Rectal smooth muscle tissue (tissue), 1 donor: Measurements from ENCODE around the gene HDDC2.

Experiments
- H3K27ac ChIP-seq: one replicate; pipeline ENCODE4 v1.7.0; 2013; ENCODE audit warnings: low read depth, low read length, inconsistent platforms
- H3K27me3 ChIP-seq: one replicate; pipeline ENCODE4 v1.7.0; 2013; ENCODE audit warnings: low read length; ENCODE audit not compliant: control insufficient read depth, insufficient read depth
- H3K36me3 ChIP-seq: one replicate; pipeline ENCODE4 v1.7.0; 2013; ENCODE audit warnings: low read length; ENCODE audit not compliant: control insufficient read depth, insufficient read depth
- H3K4me1 ChIP-seq: one replicate; pipeline ENCODE4 v1.7.0; 2013; ENCODE audit warnings: low read length; ENCODE audit not compliant: control insufficient read depth, insufficient read depth
- H3K4me3 ChIP-seq: one replicate; pipeline ENCODE4 v1.7.0; 2013; ENCODE audit warnings: low read length
- H3K9ac ChIP-seq: one replicate; pipeline ENCODE4 v1.7.0; 2013; ENCODE audit warnings: low read length

HDDC2 gene

GRCh38 chr6:125259354-125259736, 42.4 kb downstream of the HDDC2 start:
- no peaks in the 10 kb centered on the region for H3K27me3 ChIP-seq
- H3K9ac ChIP-seq, result no peak overlapping the region
- no peaks in the 10 kb centered on the region for H3K4me1 ChIP-seq
- H3K27ac ChIP-seq, result no peak overlapping the region
- H3K36me3 ChIP-seq, result no peaks in the 10 kb centered on the region
- no peak overlapping the region for H3K4me3 ChIP-seq

GRCh38 chr6:125258651-125259353, 43.0 kb downstream of the HDDC2 start:
- H3K4me1 ChIP-seq, result no peaks in the 10 kb centered on the region
- no peak overlapping the region for H3K4me3 ChIP-seq
- no peak overlapping the region for H3K27ac ChIP-seq
- no peak overlapping the region for H3K9ac ChIP-seq
- H3K27me3 ChIP-seq, result no peaks in the 10 kb centered on the region
- H3K36me3 ChIP-seq, result no peaks in the 10 kb centered on the region

- Histone ChIP-seq H3K4me1 (no peaks in the 10 kb centered on the region), H3K36me3 (no peaks in the 10 kb centered on the region), H3K27ac (no peak overlapping the region), H3K9ac (no peak overlapping the region), H3K27me3 (no peaks in the 10 kb centered on the region), H3K4me3 (no peak overlapping the region)
Measured at GRCh38 chr6:125257351-125257750, 44.4 kb downstream of the HDDC2 start.

- Histone ChIP-seq H3K27ac (no peak overlapping the region), H3K27me3 (no peaks in the 10 kb centered on the region), H3K9ac (no peak overlapping the region), H3K4me3 (no peak overlapping the region), H3K4me1 (no peaks in the 10 kb centered on the region), H3K36me3 (no peaks in the 10 kb centered on the region)
Measured at GRCh38 chr6:125255201-125255600, 46.6 kb downstream of the HDDC2 start.

- no peak overlapping the region for H3K4me3 ChIP-seq
- no peaks in the 10 kb centered on the region for H3K36me3 ChIP-seq
- no peak overlapping the region for H3K27ac ChIP-seq
- H3K9ac ChIP-seq, result no peak overlapping the region
- H3K4me1 ChIP-seq, result no peaks in the 10 kb centered on the region
- no peaks in the 10 kb centered on the region for H3K27me3 ChIP-seq
Measured at GRCh38 chr6:125254321-125254720, 47.4 kb downstream of the HDDC2 start.

GRCh38 chr6:125253881-125254280, 47.9 kb downstream of the HDDC2 start:
- Histone ChIP-seq H3K36me3 (no peaks in the 10 kb centered on the region), H3K4me1 (no peaks in the 10 kb centered on the region), H3K27ac (no peak overlapping the region), H3K4me3 (no peak overlapping the region), H3K9ac (no peak overlapping the region), H3K27me3 (no peaks in the 10 kb centered on the region)

- Histone ChIP-seq H3K27ac (no peak overlapping the region), H3K4me3 (no peak overlapping the region), H3K4me1 (no peaks in the 10 kb centered on the region), H3K36me3 (no peaks in the 10 kb centered on the region), H3K27me3 (no peaks in the 10 kb centered on the region), H3K9ac (no peak overlapping the region)
Measured at GRCh38 chr6:125252891-125253290, 48.9 kb downstream of the HDDC2 start.

- Histone ChIP-seq H3K4me1 (no peaks in the 10 kb centered on the region), H3K27me3 (no peaks in the 10 kb centered on the region), H3K9ac (no peak overlapping the region), H3K36me3 (no peaks in the 10 kb centered on the region), H3K27ac (no peak overlapping the region), H3K4me3 (no peak overlapping the region)
Measured at GRCh38 chr6:125251516-125252220, 50.1 kb downstream of the HDDC2 start.

- no peaks in the 10 kb centered on the region for H3K27me3 ChIP-seq
- H3K4me3 ChIP-seq, result no peak overlapping the region
- H3K36me3 ChIP-seq, result no peaks in the 10 kb centered on the region
- no peaks in the 10 kb centered on the region for H3K4me1 ChIP-seq
- no peak overlapping the region for H3K9ac ChIP-seq
- no peak overlapping the region for H3K27ac ChIP-seq
Measured at GRCh38 chr6:125250511-125250910, 51.3 kb downstream of the HDDC2 start.

- Histone ChIP-seq H3K27ac (no peak overlapping the region), H3K36me3 (no peaks in the 10 kb centered on the region), H3K9ac (no peak overlapping the region), H3K27me3 (no peaks in the 10 kb centered on the region), H3K4me1 (no peaks in the 10 kb centered on the region), H3K4me3 (no peak overlapping the region)
Measured at GRCh38 chr6:125248136-125248535, 53.6 kb downstream of the HDDC2 start.

GRCh38 chr6:125246566-125246965, 55.2 kb downstream of the HDDC2 start:
- Histone ChIP-seq H3K36me3 (no peaks in the 10 kb centered on the region), H3K4me1 (no peaks in the 10 kb centered on the region), H3K27ac (no peak overlapping the region), H3K27me3 (no peaks in the 10 kb centered on the region), H3K4me3 (no peak overlapping the region), H3K9ac (no peak overlapping the region)

GRCh38 chr6:125245523-125246264, 56.1 kb downstream of the HDDC2 start:
- Histone ChIP-seq H3K4me1 (no peaks in the 10 kb centered on the region), H3K4me3 (no peak overlapping the region), H3K36me3 (no peaks in the 10 kb centered on the region), H3K27ac (no peak overlapping the region), H3K9ac (no peak overlapping the region), H3K27me3 (no peaks in the 10 kb centered on the region)
